ENCODE measurements around the gene MKLN1.

The MKLN1 gene

DNA sequence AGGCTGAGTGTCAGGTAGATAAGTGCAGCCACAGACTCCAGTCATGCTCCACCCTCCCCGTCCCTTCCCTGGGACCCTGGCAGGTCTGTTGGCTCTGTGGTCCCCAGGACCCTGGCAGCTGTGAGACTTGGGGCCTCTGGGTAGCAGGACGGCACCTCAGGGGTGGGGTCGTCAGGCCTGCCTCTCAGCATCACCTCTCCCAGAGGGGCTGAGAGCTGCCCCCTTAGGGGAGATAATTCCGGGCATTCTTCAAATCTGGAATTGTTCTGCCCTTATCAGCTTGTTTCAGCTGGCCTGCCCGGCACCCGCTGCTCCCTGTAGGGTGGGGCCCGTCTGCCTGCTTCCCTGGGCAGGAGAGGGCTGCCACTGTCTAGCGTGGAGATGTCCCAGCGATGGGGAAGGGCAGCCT, 205.5 kb downstream of the MKLN1 start:
- ATAC-seq (no peak), DNase-seq (ENCODE audit: low spot score in 2 of 2) (no peak)
- H3K27ac Mint-ChIP-seq = no peak overlapping the region
- no peaks in the 10 kb centered on the region for H3K9me3 Mint-ChIP-seq
- H3K36me3 Mint-ChIP-seq = no peaks in the 10 kb centered on the region
- H3K4me1 Mint-ChIP-seq = no peaks in the 10 kb centered on the region
- no peak overlapping the region for H3K4me3 Mint-ChIP-seq

DNA sequence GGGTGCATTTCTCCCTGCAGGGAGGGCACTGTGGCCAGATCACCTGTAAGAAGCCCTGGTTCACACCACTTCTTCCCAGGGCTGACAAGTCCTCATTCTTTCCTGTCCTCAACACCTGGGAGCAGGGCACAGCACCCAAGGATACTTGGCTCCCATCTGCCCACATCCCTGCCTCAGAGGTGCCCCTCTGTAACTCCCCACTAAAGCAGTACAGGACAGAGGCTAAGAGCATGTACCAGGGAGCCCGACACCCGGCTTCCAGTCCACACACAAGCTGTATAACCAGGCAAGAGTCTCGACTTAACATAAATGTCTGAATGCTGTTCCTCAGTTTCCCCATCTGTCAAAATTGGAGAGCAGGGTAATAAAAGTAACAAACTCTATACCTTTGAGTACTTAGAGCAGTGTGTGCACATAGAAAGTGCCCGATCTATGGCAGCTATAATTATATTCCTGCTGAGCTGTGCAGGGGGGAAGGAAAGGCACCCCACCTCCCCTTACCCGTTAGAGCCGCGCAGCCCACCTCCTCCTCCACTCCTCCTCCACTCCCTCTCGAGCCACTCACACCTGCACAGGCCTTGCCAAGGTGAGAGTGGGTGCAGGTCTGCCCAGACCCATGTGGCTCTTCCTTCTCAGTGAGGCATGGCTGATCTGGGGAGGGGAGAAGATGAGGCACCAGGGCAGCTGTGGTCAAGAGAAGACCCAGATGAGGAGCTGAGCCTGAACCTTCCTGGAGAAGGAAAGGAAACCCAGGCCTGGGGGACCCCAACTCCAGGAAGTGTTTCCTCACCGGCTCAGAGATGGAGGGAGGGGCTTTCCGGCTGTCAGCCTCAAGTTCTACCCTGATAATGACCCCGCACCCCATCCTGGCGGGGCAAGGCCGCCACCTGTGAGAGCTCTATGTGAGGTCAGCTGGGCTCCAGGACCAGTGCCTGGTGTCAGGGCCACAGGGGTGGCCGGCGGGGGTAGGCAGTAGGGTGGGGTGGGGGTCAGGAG, 206.2 kb downstream of the MKLN1 start:
- ATAC-seq = no peak
- no peaks in the 10 kb centered on the region for H3K9me3 Mint-ChIP-seq
- no peak overlapping the region for H3K27ac Mint-ChIP-seq
- H3K36me3 Mint-ChIP-seq = no peaks in the 10 kb centered on the region
- H3K4me3 Mint-ChIP-seq = no peak overlapping the region
- DNase-seq (ENCODE audit: low spot score in 2 of 2) = no peak
- no peaks in the 10 kb centered on the region for H3K4me1 Mint-ChIP-seq

DNA sequence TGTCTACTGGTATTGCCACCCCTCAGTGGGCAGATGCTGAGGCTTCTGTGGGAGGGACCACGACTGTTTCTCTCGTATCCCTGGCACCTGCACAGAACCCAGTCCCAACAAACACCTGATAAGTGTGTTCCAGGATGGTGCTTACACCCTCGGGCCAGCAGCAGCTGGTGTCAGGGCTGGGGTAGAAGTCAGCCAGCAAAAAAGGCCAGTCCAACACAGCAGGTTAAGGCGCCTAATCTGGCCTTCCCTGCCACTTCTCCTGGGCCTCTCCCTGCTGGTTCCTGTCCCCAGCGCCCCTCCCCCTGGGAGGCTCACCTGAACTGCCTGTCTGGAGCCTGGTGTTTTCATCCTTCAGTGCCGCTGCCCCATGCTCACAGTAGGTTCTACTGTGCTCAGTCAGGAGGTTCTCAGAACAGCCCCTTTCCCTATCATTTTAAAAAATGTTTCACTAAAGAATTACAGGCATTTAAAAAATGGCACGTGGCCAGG, 208.7 kb downstream of the MKLN1 start:
- Mint-ChIP-seq H3K9me3 (no peaks in the 10 kb centered on the region), H3K4me1 (no peaks in the 10 kb centered on the region), H3K4me3 (no peak overlapping the region), H3K36me3 (no peaks in the 10 kb centered on the region), H3K27ac (no peak overlapping the region)
- DNase-seq (ENCODE audit: low spot score in 2 of 2) (no peak), ATAC-seq (no peak)

DNA sequence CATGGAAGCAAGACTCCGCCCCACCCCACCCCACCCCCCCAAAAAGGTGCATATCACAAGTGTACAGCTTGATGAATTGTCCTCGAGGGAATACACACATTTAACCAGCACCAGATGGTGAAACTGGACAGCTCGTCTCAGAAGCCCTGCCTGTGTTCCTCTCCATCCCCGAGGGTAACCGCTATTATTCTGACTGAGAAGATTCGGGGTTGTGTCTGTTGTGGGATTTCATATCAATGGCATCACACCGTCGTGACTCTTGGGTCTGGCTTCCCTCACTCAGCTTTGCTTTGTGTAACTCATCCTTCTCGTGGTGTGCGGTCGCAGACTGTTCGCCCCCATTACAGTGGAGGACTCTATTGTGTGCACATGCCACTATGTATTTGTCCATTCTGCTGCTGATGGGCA, 209.9 kb downstream of the MKLN1 start:
- DNase-seq (ENCODE audit: low spot score in 2 of 2) (no peak), ATAC-seq (no peak)
- Mint-ChIP-seq H3K27ac (no peak overlapping the region), H3K9me3 (no peaks in the 10 kb centered on the region), H3K36me3 (no peaks in the 10 kb centered on the region), H3K4me3 (no peak overlapping the region), H3K4me1 (no peaks in the 10 kb centered on the region)

DNA sequence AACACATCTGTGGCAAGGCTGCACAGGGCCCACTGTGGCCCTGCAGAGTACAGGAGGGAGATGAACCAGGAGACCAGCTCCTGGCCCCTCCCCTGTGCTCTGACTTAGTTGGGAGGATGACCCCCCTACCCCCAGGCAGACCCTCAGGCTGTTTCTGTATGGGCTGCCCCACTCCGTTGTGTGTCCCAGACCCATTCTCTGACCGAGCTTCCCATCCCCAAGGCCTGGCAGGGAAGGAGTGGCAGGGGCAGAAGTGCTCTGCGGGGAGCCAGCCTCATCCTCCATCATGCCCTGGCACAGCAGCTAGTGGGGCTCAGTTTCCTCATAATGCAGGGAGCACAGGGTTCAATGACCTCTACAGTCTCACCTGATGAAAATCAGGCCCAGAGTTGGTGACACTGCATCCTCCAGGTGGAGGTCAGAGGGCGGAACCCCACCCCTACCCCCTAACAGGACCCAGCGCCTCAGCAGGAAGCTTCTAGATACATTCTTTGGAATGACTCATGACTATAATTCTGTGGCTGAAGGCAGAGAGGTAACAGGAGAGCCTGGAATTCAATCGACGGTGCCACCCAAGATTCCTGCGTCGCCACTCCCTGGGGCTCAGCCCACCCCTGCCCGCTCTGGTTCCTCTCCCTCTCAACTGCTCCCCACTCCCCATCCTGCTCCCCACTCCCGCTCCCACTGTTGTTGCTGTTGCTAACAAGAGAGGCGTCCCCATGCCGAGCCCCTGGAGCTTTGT, 210.6 kb downstream of the MKLN1 start:
- no peak overlapping the region for H3K4me3 Mint-ChIP-seq
- H3K9me3 Mint-ChIP-seq = no peaks in the 10 kb centered on the region
- H3K4me1 Mint-ChIP-seq = no peaks in the 10 kb centered on the region
- DNase-seq (ENCODE audit: low spot score in 2 of 2) (no peak), ATAC-seq (no peak)
- no peaks in the 10 kb centered on the region for H3K36me3 Mint-ChIP-seq
- no peak overlapping the region for H3K27ac Mint-ChIP-seq

DNA sequence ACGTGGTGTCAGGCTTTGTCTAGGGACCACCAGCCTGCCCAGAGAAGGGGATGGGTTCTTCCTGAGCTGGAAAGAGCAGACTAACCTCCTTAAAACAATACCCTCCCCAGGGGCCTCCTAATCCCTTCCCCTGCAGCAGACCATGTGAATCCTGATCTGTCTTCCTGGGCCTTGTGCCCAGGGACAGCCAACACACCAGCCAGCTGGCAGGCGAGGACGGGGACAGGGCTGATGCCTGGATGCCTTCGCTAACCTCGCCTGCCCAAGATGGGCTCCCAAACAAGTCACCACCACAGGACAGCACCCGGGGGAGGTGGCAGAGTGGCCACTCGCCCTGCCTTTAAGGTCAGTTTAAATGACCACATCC, 211.1 kb downstream of the MKLN1 start:
- DNase-seq (ENCODE audit: low spot score in 2 of 2) = no peak
- Mint-ChIP-seq H3K36me3 (no peaks in the 10 kb centered on the region), H3K9me3 (no peaks in the 10 kb centered on the region), H3K4me1 (no peaks in the 10 kb centered on the region), H3K27ac (no peak overlapping the region), H3K4me3 (no peak overlapping the region)
- no peak for ATAC-seq

DNA sequence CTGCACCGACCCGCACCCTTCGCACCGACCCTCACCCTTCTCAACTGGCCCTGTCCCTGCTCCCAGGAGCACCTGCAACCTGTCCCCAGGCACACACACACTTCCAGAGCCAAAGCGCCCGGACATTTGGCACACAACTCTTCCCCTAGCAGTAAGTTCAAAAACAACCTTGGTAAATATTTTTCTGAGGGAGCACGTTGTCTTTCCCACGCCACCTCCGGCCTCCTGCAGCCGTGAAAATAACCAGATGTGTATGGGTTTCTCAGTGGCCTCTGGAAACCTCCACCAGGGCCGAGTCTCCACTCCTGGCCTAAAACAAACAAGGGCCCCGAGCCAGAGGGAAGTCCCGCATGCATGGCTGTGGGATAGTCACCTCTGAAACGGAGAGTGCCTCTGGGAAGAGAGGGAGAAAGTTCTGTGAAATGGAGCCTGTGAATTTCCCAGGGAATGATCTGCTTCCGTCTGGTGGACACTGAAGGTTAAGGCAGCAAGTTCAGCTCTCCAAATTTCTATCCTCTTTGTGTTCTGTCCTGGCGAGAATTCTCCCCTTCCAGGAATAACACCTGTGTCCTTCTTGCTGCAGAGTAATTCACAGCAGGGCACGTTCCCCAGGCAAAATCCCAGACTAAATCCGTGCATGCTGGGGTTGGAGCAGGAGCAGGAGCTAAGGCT, 213.0 kb downstream of the MKLN1 start:
- no peak overlapping the region for H3K27ac Mint-ChIP-seq
- no peak overlapping the region for H3K4me3 Mint-ChIP-seq
- peaks cover 6% of the 10 kb centered on the region for H3K4me1 Mint-ChIP-seq
- DNase-seq (ENCODE audit: low spot score in 2 of 2) (no peak), ATAC-seq (no peak)
- H3K9me3 Mint-ChIP-seq = no peaks in the 10 kb centered on the region
- H3K36me3 Mint-ChIP-seq = no peaks in the 10 kb centered on the region

DNA sequence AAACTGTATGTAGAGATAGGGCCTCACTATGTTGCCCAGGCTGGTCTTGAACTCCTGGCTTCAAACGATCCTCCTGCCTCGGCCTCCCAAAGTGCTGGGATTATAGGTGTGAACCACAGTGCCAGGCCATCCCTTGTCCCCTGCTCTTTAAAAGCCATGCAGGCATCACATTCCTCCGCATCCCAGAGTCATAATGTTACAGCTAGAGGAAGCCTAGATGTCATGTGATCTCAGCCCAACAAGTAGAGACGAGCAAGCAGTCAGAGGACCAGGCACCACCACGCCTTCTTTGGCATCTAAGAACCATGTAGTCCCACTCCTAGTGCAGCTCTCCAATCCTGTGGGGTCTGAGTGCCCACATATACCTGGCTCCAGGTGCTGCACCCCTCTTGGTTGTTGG, 215.6 kb downstream of the MKLN1 start:
- Mint-ChIP-seq H3K4me3 (no peak overlapping the region), H3K9me3 (no peaks in the 10 kb centered on the region), H3K36me3 (no peaks in the 10 kb centered on the region), H3K27ac (no peak overlapping the region), H3K4me1 (peaks cover 11% of the 10 kb centered on the region)
- no peak for DNase-seq (ENCODE audit: low spot score in 2 of 2)
- ATAC-seq = no peak

DNA sequence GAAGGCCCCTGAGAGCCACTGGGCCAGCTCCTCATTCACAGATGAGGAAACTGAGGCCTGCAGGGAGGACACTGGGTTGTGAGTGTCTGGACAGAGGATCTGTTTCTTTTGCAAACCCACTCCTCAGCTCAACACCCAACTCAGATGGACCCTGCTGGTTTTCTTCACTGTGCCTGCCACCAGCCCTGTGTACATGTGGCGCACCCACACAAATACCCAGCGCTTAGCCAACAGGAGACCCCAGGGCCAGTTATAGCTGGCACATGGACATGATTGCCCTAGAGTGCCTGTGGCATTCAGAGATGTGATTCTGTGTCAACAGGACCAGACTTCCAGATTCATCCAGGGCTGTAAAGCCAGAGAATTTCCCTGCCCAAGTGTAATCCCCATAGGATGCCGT, 216.3 kb downstream of the MKLN1 start:
- H3K27ac Mint-ChIP-seq = no peak overlapping the region
- ATAC-seq (no peak), DNase-seq (ENCODE audit: low spot score in 2 of 2) (no peak)
- no peak overlapping the region for H3K4me3 Mint-ChIP-seq
- H3K4me1 Mint-ChIP-seq = peaks cover 11% of the 10 kb centered on the region
- H3K36me3 Mint-ChIP-seq = no peaks in the 10 kb centered on the region
- no peaks in the 10 kb centered on the region for H3K9me3 Mint-ChIP-seq

DNA sequence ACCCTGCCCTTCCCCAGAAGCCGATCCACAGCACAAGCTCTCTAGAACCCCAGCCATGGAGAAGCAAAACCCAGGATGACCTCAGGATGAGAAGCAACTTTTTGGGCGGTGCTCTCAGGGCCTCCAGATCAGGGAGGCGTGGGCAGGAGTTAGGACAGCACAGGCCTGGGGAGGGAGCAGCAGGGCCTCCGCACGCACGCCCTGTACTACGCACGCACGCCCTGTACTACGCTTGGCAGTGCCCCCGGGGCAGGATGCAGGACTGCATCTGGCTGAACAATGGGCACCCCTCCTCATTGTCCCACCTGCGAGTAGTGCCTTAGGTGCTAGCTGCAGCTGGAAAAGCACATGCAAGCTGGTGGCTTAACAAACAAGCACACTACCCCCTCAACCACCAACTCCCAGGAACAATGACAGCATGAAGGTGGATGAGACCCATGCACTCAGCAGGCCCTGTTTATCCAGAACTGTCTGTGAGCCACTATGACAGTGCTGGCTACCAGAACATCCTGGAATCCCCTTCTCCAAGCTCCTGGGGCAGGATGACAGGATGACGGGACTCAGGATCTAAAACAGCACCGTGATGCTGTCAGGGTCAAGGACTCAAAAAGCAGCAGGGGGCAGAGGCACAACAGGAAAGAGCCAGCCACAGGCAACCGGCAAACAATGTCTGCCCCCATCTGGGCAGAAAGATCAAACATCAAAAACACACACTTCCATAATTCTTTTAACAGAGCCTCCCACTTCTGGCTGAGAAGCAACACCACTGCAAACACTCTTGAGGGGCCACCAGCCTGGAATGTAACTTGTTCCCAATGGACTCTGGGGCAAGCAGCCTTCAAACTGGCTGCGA, 217.0 kb downstream of the MKLN1 start:
- no peak for ATAC-seq
- Mint-ChIP-seq H3K27ac (no peak overlapping the region), H3K4me3 (no peak overlapping the region), H3K9me3 (no peaks in the 10 kb centered on the region), H3K36me3 (no peaks in the 10 kb centered on the region), H3K4me1 (peaks cover 11% of the 10 kb centered on the region)
- no peak for DNase-seq (ENCODE audit: low spot score in 2 of 2)

DNA sequence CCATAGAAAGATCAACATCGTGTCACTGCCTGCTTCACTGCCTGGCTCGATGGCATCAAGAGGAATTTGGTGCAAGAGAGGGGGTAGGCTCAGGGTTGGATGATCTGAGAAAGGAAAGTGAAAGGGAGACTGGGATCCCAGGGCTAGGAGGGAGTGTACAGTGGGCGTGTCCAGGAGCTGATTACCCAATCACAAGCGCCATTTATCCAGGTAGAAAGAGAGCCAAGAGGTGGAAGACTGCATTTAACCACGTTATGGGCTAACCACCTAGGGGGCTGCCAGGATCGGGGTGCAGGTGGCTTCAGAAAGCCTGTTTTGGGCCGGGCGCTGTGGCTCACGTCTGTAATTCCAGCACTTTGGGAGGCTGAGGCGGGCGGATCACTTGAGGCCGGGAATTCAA, 218.4 kb downstream of the MKLN1 start:
- ATAC-seq = no peak
- H3K4me3 Mint-ChIP-seq = no peak overlapping the region

More for the DNA sequence above, 218.4 kb downstream of the MKLN1 start:
- no peaks in the 10 kb centered on the region for H3K9me3 Mint-ChIP-seq
- peaks cover 11% of the 10 kb centered on the region for H3K4me1 Mint-ChIP-seq
- DNase-seq (ENCODE audit: low spot score in 2 of 2) = no peak
- no peaks in the 10 kb centered on the region for H3K36me3 Mint-ChIP-seq
- H3K27ac Mint-ChIP-seq = no peak overlapping the region
